Jurkat, Clone E6-1 (cell line): ENCODE measurements around the gene LCE1C. TPM values are rescaled to one million over a fixed set of nuclear protein-coding genes. Genes with fewer than 3 reads are reported as not detected.

Source experiments
- DNase-seq: peaks from one replicate; pipeline ENCODE4 v3.0.0-alpha.2; 2011; ENCODE audit warnings: low read depth, low spot score
- H3K4me3 ChIP-seq: 2 replicates; pipeline ENCODE4 v1.5.1; 2011; ENCODE audit warnings: mild to moderate bottlenecking, low read length, control low read depth, moderate library complexity
- polyA plus RNA-seq: library from polyadenylated mRNA; unstranded; fragments of >200 nt; gene quantifications from one replicate; pipeline ENCODE4 v1.2.1, GENCODE V29; 2012; ENCODE audit warnings: missing spikeins; ENCODE audit not compliant: insufficient read length, insufficient read depth

Gene LCE1C, protein sequence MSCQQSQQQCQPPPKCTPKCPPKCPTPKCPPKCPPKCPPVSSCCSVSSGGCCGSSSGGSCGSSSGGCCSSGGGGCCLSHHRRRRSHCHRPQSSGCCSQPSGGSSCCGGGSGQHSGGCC
- polyA plus RNA-seq: not detected

DNA sequence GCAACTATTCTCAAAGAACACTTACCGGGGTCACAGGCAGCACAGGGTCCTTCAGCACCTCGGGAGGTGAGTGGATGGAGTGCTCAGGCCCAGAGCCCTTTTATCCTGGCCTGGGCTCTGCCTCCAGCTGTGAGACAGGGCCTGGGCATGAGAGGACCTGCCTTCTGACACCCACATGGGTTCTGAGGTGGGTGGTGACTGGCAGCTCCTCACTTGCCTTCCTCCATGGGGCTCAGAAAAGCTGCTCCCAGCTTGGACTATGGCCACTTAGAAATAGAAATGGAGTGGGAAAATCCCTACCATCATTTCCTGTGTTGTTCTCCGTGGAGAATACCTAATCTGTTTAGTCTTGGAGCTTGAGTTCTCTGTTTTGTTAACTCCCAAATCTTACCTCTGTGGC lies at the start of gene LCE1C:
Gene LCE1C, minus strand, starts transcription at position 76 of the 400 bp plus-strand sequence. CDS start 1,173 bp downstream, outside the sequence.
- no peak within 1 kb of the TSS for H3K4me3 ChIP-seq
- no peak for DNase-seq

DNA sequence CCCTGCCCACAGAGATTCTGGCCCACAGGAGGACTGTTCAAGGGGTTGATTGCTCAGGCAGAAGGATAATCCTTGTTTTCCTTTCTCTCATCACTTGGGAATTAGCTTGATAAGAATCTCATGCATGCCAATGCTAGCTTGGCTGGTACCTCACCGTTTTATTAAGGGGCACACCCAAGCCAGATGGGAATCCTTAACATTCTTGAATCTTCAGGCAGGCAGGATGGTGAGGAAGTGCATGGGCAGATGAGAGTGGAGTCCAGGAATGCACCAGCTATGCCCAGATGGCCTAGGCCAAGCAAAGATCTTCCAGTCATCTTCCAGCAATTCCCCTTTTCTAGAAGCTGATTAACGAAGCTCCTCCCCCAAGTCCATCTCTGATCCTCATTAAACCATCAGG lies 49.2 kb upstream of the LCE1C start:
- no peak overlapping the region for H3K4me3 ChIP-seq
- DNase-seq: no peak

- DNase-seq: no peak
- H3K4me3 ChIP-seq: no peak within 1 kb of the TSS
Measured at GRCh38 chr1:152842556-152842955, 36.1 kb upstream of the LCE1C start, which contains the start of gene LCE6A. TSS of gene LCE6A (plus strand) at chr1:152842856. CDS start at chr1:152843521, 665 bp downstream.

GRCh38 chr1:152836870-152837269 lies 30.4 kb upstream of the LCE1C start:
- no peak overlapping the region for H3K4me3 ChIP-seq
- DNase-seq: no peak

GRCh38 chr1:152827173-152827572 lies 20.7 kb upstream of the LCE1C start, which contains the start of gene LCE1A:
TSS of gene LCE1A (plus strand) at chr1:152827473. CDS start at chr1:152827473, 0 bp downstream.
- DNase-seq: no peak
- H3K4me3 ChIP-seq: no peak within 1 kb of the TSS

DNA sequence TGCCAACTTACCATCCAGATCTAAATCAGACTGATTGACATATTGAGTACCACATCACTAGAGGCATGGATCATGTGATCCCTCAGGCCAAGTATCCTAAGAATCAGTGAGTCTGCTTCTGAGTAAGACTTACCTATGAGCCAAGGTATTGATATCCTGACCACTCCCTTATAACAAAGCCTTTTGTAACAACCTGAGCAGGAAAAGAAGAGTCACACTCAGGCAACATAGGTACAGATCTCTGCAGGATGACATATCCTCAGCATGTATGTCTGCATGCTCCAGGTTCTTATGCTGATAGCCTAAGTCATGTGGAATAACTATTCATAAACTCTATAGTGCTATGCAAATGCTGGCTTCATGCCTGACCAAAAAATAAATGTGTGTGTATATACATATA lies 18.5 kb upstream of the LCE1C start:
- no peak overlapping the region for H3K4me3 ChIP-seq
- no peak for DNase-seq

- no peak for DNase-seq
- H3K4me3 ChIP-seq: no peak overlapping the region
Measured at GRCh38 chr1:152823294-152823693, 16.8 kb upstream of the LCE1C start.

- no peak for DNase-seq
- H3K4me3 ChIP-seq: no peak overlapping the region
Measured at GRCh38 chr1:152817309-152817708, 10.9 kb upstream of the LCE1C start.

DNA sequence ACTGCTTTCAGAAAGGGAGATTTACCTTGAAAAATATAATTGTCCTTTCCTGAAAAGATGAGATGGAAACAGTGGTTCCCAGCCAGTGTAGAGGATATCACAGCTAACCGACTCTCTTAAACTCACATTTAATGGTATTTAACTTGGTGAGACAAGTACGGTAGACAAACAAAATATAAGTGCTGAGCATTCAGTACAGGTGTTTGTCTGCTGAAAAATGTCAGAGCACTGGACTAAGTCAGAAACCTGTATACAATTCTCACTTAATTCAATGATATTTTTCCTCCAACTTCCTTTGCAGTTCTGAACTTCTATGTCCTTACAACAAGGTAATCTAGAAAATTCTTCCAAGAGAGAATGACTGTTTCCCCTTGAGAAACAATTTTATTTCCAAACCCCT lies 5.2 kb upstream of the LCE1C start, which contains the start of gene LCE1B:
Gene LCE1B, plus strand, starts transcription at position 301 of the 400 bp plus-strand sequence. CDS start 476 bp downstream, outside the sequence.
- no peak for DNase-seq
- H3K4me3 ChIP-seq: no peak within 1 kb of the TSS

DNA sequence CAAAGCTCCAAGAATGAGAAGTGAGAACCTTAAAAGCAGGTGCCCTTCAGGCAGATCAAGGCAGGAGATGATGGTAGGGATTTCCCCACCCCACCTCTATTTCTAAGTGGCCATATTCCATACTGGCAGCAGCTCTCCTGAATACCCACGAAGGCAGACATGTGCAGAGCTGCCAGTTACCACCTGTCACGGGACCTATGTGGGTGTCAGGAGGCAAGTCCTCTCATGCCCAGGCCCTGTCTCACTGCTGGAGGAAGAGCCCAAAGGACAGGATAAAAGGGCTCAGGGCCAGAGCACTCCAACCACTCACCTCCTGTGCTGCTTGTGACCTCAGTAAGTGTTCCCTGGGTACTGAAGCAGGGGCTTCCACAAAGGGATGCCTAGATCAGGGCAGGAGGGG lies 4.6 kb upstream of the LCE1C start:
- no peak overlapping the region for H3K4me3 ChIP-seq
- no peak for DNase-seq

- DNase-seq: no peak
- H3K4me3 ChIP-seq: no peak overlapping the region
Measured at GRCh38 chr1:152801333-152801732, 5.1 kb downstream of the LCE1C start.

DNA sequence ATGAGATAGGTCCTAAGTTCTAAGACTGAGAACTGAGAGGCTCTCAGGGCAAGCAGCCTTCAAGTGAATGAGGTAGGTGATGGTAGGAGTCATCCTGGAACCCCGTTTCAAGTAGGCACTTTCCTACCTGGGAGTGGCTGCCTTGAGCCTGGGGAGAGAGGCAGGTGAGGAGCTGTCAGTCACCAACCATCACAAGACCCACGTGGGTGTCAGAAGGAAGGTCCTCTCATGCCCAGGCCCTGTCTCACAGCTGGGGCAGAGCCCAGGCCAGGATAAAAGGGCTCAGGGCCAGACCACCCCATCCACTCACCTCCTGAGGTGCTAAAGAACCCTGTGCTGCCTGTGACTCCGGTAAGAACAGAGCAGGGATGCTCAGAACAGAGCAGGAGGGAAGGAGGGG lies 10.0 kb downstream of the LCE1C start, which contains the start of gene LCE1D:
Gene LCE1D, plus strand, starts transcription at position 301 of the 400 bp plus-strand sequence. CDS start 1,074 bp downstream, outside the sequence.
- no peak for DNase-seq
- H3K4me3 ChIP-seq: no peak within 1 kb of the TSS

GRCh38 chr1:152795686-152796085 lies 10.8 kb downstream of the LCE1C start:
- no peak overlapping the region for H3K4me3 ChIP-seq
- no peak for DNase-seq

- no peak for DNase-seq
Measured at GRCh38 chr1:152786077-152786476, 20.4 kb downstream of the LCE1C start, which contains the start of gene LCE1E. TSS of gene LCE1E (plus strand) at chr1:152786257. CDS start at chr1:152787300, 1,043 bp downstream.

GRCh38 chr1:152783095-152783494 lies 23.4 kb downstream of the LCE1C start:
- DNase-seq: no peak
- H3K4me3 ChIP-seq: no peak overlapping the region

More at GRCh38 chr1:152786077-152786476, 20.4 kb downstream of the LCE1C start, which contains the start of gene LCE1E:
- no peak within 1 kb of the TSS for H3K4me3 ChIP-seq

DNA sequence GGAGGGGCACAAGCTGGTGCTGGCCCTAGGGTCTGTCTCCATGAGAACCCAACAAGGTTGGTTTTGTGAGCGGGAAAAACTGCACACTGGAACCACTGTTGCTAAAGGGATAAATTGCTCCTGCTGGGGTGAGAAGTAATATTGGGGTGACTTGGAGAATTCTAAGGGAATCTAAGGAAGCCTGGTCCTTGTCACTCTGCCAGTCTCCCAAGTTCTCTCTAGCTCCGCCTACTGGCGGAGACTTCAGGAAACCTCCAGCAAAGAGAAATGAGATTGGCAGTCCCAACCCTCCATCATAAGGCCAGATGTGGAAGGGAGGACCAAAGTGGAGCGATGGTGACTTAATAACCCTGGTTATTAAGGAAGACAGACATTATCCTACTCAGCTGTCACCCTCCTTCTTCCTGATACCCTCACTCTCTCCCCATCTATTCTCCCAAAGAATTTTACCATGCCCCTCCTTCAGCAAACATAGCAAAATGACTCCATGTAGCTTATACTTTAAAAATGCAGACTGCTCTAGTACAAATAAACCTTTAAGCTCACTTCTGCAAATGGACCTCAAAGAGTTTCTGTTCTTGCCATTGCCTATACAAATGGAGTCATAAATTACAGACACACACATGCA lies 28.8 kb downstream of the LCE1C start:
- H3K4me3 ChIP-seq: no peak overlapping the region
- DNase-seq: peak; percentile 21

DNA sequence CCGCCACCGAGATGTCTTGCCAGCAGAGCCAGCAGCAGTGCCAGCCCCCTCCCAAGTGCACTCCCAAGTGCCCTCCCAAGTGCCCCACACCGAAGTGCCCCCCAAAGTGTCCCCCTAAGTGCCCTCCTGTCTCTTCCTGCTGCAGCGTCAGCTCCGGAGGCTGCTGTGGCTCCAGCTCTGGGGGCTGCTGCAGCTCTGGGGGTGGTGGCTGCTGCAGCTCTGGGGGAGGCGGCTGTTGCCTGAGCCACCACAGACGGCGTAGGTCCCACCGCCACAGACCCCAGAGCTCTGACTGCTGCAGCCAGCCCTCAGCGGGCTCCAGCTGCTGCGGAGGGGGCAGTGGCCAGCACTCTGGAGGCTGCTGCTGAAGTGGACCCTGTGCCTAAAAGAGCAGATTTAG lies 30.1 kb downstream of the LCE1C start:
- DNase-seq: no peak
- H3K4me3 ChIP-seq: no peak overlapping the region

- no peak within 1 kb of the TSS for H3K4me3 ChIP-seq
- no peak for DNase-seq
Measured at GRCh38 chr1:152774875-152775274, 31.6 kb downstream of the LCE1C start, which contains the start of gene LCE1F. TSS of gene LCE1F (plus strand) at chr1:152775140. CDS start at chr1:152776372, 1,232 bp downstream.

DNA sequence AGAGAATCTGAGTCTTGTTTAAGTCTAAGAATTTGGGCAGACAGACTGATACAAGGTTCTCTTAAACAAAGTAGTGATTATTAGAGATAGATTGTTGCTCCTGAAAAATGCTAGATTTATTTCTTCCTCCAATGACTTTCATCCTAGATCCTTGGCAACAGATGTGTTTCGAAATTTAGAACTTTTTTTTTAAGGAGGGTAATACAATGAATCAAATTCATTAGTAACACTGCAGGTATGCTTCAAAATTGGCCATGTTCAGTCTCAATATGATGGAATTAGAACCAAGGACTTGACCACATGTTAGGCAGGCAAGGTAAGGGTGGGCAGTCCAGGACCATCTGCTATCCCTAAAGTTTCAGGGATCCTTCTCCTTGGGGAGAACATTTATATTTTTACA lies 36.0 kb downstream of the LCE1C start:
- no peak overlapping the region for H3K4me3 ChIP-seq
- no peak for DNase-seq

DNA sequence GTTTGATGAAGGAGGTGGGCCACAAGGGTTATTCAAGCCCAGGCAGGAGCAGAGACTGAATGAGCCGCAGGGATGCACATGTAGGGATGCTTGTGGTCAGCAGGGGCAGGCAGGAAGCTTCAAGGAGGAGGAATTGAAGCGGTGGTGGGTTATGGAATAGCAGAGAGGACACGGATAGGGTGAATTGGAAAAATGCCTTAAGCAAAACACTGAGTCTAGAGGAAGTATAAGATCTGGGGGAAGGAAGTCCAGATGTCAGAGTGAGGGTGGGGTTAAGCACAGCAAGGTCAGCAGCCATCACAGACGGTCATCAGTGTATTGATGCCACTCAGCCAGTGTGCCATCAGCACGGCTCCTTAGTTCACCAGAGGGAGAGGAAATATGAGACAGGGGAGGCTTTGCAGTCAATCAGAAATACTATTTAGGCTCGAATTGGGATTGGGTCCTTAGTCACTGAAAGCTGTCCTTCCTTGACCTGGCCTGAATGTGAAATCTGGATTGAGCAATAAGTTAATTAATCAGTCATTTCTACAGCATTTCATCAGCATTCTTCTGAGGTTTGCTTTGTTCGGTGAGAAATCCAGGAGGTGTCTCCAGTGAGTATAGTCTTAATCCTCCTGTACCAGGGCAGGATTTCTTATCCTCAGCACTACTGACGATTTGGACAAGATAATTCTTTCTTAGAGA lies 37.5 kb downstream of the LCE1C start:
- no peak for DNase-seq
- H3K4me3 ChIP-seq: no peak overlapping the region
